HCT116 (cell line): ENCODE measurements around the gene SEMA6A. TPM values are rescaled to one million over a fixed set of nuclear protein-coding genes. Genes with fewer than 3 reads are reported as not detected.

Source experiments
- ATAC-seq: fragments of 200-7000 bp; cut with Tn5 transposase; 2 replicates; pipeline ENCODE4 v1.9.1; 2020; ENCODE audit warnings: mild to moderate bottlenecking, moderate library complexity
- BruUV-seq: library from RNA; stranded (reverse); fragments of 400-500 nt; replicated peaks from 2 replicates; lab custom pipeline; 2021; lab: Mats Ljungman, UMichigan
- CTCF ChIA-PET: fragments of 300-600 bp; sonication (Branson Sonifier 250); formaldehyde crosslinking; loops from one replicate; lab custom pipeline; 2021; ENCODE audit warnings: antibody characterized with exemption; lab: Charles Lee
- POLR2A ChIA-PET: fragments of 300-600, 350-600 bp; sonication (Branson Sonifier 250); formaldehyde crosslinking; loops from one replicate; lab custom pipeline; 2021; ENCODE audit warnings: antibody characterized with exemption; lab: Charles Lee
- RAD21 ChIA-PET, 2 experiments: fragments of 300-600 bp; sonication (Branson Sonifier 250); formaldehyde crosslinking; loops; one replicate each; lab custom pipeline; 2023; ENCODE audit warnings: low total read pairs in 2 of 2; ENCODE audit not compliant: uncharacterized antibody in 2 of 2, unreplicated experiment in 2 of 2, low non-redundant PET in 1 of 2; lab: Charles Lee
- DNase-seq: peaks from one replicate; pipeline ENCODE4 v3.0.0-alpha.2; 2010; ENCODE audit warnings: low read depth, low spot score
- H2AFZ ChIP-seq: fragments of 200-600 bp; shearing (Covaris generic), sonication (generic); 2 replicates; pipeline ENCODE4 v1.6.1; 2017; ENCODE audit warnings: low read depth, mixed run types, mixed read lengths, antibody characterized with exemption, low read length; ENCODE audit not compliant: poor library complexity, severe bottlenecking
- H3K27ac ChIP-seq: 2 replicates; pipeline ENCODE4 v1.5.1; 2012; ENCODE audit warnings: low read depth, low read length
- H3K27me3 ChIP-seq: fragments of 200-600 bp; sonication (generic); 2 replicates; pipeline ENCODE4 v1.6.1; 2016; ENCODE audit warnings: mixed run types, low read length, mixed read lengths; ENCODE audit not compliant: insufficient read depth
- H3K36me3 ChIP-seq, 2 experiments: fragments of 200-500 bp in 1 of 2; fragments of 200-600 bp in 1 of 2; sonication (Bioruptor generic) in 1 of 2; sonication (generic) in 1 of 2; 2 replicates each; pipeline versions ENCODE4 v1.5.1 to v1.6.1; 2014 to 2016; ENCODE audit warnings: low read length in 2 of 2, inconsistent platforms in 1 of 2, mixed read lengths in 1 of 2, mixed run types in 1 of 2; ENCODE audit not compliant: insufficient read depth in 2 of 2, control insufficient read depth in 1 of 2
- H3K4me1 ChIP-seq, 2 experiments: fragments of 200-600 bp in 1 of 2; sonication (generic) in 1 of 2; 2 replicates each; pipeline versions ENCODE4 v1.5.1 to v1.6.1; 2012 to 2017; ENCODE audit warnings: low read length in 2 of 2, inconsistent platforms in 1 of 2, mild to moderate bottlenecking in 1 of 2, mixed read lengths in 1 of 2, mixed run types in 1 of 2, moderate library complexity in 1 of 2; ENCODE audit not compliant: insufficient read depth in 2 of 2, control insufficient read depth in 1 of 2
- H3K4me2 ChIP-seq: fragments of 200-600 bp; sonication (generic); 2 replicates; pipeline ENCODE4 v1.6.1; 2017; ENCODE audit warnings: mixed run types, low read length, mixed read lengths
- H3K4me3 ChIP-seq, 2 experiments: fragments of 200-600 bp in 1 of 2; sonication (generic) in 1 of 2; replicated peaks in 1 of 2; 2 replicates each; pipeline ENCODE4 v1.5.1; 2011 to 2016; ENCODE audit warnings: low read length in 2 of 2, control low read depth in 1 of 2, low read depth in 1 of 2, mild to moderate bottlenecking in 1 of 2, mixed read lengths in 1 of 2, mixed run types in 1 of 2
- H3K79me2 ChIP-seq: fragments of 200-600 bp; sonication (generic); 2 replicates; pipeline ENCODE4 v1.6.1; 2017; ENCODE audit warnings: mild to moderate bottlenecking, mixed run types, low read length, moderate library complexity, mixed read lengths; ENCODE audit not compliant: insufficient read depth
- H3K9ac ChIP-seq: fragments of 200-600 bp; sonication (generic); 2 replicates; pipeline ENCODE4 v1.6.1; 2016; ENCODE audit warnings: low read length, mixed read lengths
- H3K9me2 ChIP-seq: fragments of 200-600 bp; sonication (generic), shearing (Covaris generic); 2 replicates; pipeline ENCODE4 v1.6.1; 2017; ENCODE audit warnings: mixed run types, mild to moderate bottlenecking, moderate library complexity; ENCODE audit not compliant: insufficient read depth
- H3K9me3 ChIP-seq, 2 experiments: fragments of 200-500 bp in 1 of 2; fragments of 200-600 bp in 1 of 2; sonication (Bioruptor generic) in 1 of 2; sonication (generic) in 1 of 2; 2 replicates each; pipeline ENCODE4 v1.6.1; 2014 to 2017; ENCODE audit warnings: low read length in 2 of 2, mixed read lengths in 2 of 2, inconsistent platforms in 1 of 2, low read depth in 1 of 2, mild to moderate bottlenecking in 1 of 2, mixed run types in 1 of 2, moderate library complexity in 1 of 2; ENCODE audit not compliant: control insufficient read depth in 1 of 2, insufficient read depth in 1 of 2
- H4K20me1 ChIP-seq: fragments of 200-600 bp; sonication (generic), shearing (Covaris generic); 2 replicates; pipeline ENCODE4 v1.6.1; 2017; ENCODE audit warnings: mixed run types, mild to moderate bottlenecking, moderate library complexity; ENCODE audit not compliant: insufficient read depth
- CEBPB ChIP-seq: IDR thresholded peaks from 2 replicates; pipeline ENCODE4 v1.6.1; 2012; ENCODE audit warnings: low read depth
- ELF1 ChIP-seq: IDR thresholded peaks from 2 replicates; pipeline ENCODE4 v1.6.1; 2012; ENCODE audit warnings: low read depth, borderline replicate concordance
- RAD21 ChIP-seq: IDR thresholded peaks from 2 replicates; pipeline ENCODE4 v1.6.1; 2012; ENCODE audit warnings: low read depth, mild to moderate bottlenecking
- intact Hi-C: fragments of 100-400 bp; cut with micrococcal nuclease; formaldehyde crosslinking; loops from 2 replicates; pipeline ENCODE4 v1.10.0; 2022
- total RNA-seq: library from RNA; stranded (reverse); gene quantifications from one replicate; pipeline ENCODE4 v1.2.1, GENCODE V29; 2021; ENCODE audit not compliant: unreplicated experiment
- TF ChIP-seq, protein P1 (sequence below): IDR thresholded peaks from 2 replicates; pipeline ENCODE4 v1.6.1; 2012; ENCODE audit warnings: low read depth

The SEMA6A gene
- total RNA-seq, 1 experiment from 2014 or later: 6.7 TPM

DNA sequence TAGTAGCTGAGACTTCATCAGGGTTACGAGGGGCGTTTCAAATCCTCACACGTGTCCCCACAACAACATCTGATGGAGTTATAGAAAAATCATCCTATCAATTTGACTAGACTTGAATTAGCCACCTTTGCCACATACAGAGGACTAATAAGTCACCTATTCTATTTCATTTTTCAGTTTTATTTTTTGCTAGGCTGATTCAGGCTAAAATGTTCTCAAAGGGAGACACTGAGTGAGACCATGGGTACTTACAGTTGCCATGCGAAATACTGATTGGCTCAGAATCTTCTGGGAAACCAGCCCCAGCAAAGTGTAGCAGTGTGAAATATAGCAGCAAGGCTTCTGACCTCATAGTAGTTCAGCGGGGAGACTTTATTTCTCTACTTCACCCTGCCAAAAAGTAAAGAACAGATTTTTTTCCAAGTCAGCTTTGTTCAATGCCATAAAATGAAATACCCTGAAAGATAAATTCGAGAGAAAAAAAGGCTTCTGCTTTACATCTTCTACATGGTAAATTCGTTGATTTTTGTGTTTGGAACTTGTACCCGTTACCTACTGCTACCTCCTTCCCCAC is 69.9 kb downstream of the SEMA6A start:
- no peak overlapping the region for H2AFZ ChIP-seq
- CTCF ChIA-PET: no interaction called here
- intact Hi-C loops: loop anchor here (10.0 kb wide), 1 partner anchor 60 kb away; no protein-coding TSS in a partner anchor

More for the DNA sequence above, 69.9 kb downstream of the SEMA6A start:
- H3K9me3 ChIP-seq: no peaks in the 10 kb centered on the region
- no peaks in the 10 kb centered on the region for H4K20me1 ChIP-seq
- BruUV-seq: no TSS peak
- H3K4me2 ChIP-seq: no peak overlapping the region
- no peaks in the 10 kb centered on the region for H3K27me3 ChIP-seq
- ChIA-PET POLR2A (no interaction called here), RAD21 (no interaction called here)
- no peaks in the 10 kb centered on the region for H3K9me2 ChIP-seq
- no peak for TF ChIP-seq CEBPB
- no peak for TF ChIP-seq RAD21
- no peak for TF ChIP-seq ELF1
- TF ChIP-seq, protein P1, sequence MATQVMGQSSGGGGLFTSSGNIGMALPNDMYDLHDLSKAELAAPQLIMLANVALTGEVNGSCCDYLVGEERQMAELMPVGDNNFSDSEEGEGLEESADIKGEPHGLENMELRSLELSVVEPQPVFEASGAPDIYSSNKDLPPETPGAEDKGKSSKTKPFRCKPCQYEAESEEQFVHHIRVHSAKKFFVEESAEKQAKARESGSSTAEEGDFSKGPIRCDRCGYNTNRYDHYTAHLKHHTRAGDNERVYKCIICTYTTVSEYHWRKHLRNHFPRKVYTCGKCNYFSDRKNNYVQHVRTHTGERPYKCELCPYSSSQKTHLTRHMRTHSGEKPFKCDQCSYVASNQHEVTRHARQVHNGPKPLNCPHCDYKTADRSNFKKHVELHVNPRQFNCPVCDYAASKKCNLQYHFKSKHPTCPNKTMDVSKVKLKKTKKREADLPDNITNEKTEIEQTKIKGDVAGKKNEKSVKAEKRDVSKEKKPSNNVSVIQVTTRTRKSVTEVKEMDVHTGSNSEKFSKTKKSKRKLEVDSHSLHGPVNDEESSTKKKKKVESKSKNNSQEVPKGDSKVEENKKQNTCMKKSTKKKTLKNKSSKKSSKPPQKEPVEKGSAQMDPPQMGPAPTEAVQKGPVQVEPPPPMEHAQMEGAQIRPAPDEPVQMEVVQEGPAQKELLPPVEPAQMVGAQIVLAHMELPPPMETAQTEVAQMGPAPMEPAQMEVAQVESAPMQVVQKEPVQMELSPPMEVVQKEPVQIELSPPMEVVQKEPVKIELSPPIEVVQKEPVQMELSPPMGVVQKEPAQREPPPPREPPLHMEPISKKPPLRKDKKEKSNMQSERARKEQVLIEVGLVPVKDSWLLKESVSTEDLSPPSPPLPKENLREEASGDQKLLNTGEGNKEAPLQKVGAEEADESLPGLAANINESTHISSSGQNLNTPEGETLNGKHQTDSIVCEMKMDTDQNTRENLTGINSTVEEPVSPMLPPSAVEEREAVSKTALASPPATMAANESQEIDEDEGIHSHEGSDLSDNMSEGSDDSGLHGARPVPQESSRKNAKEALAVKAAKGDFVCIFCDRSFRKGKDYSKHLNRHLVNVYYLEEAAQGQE: no peak
- H3K4me1 ChIP-seq: peaks cover 0 to 12% of the 10 kb centered on the region in 2 experiments; a peak in 1 of 4 replicates
- ATAC-seq (no peak), DNase-seq (no peak)
- H3K27ac ChIP-seq: no peak overlapping the region
- no peaks in the 10 kb centered on the region for H3K79me2 ChIP-seq
- H3K36me3 ChIP-seq: no peaks in the 10 kb centered on the region
- no peak overlapping the region for H3K9ac ChIP-seq
- H3K4me3 ChIP-seq: no peak overlapping the region
